Natural killer cell (primary cell): ENCODE measurements around the gene SF3B2. TPM values are rescaled to one million over a fixed set of nuclear protein-coding genes. Genes with fewer than 3 reads are reported as not detected.

Experiments
- ATAC-seq, 3 donors: fragments of 150-1000 bp in 2 of 3; fragments of 200-7000 bp in 1 of 3; cut with Tn5 transposase; 1 replicate in 1 of 3; 2 replicates in 2 of 3; pipeline ENCODE4 v1.10.0; 2021; ENCODE audit warnings: mild to moderate bottlenecking in 2 of 3, moderate library complexity in 2 of 3
- DNase-seq, 2 donors: peaks; one replicate each; pipeline versions ENCODE4 v3.0.0 to v3.0.0-alpha.2; 2013 to 2021; ENCODE audit warnings: mixed read lengths in 1 of 2
- H3K27ac ChIP-seq: one replicate; pipeline ENCODE4 v1.5.1; 2013; ENCODE audit warnings: mild to moderate bottlenecking, low read length
- H3K27me3 ChIP-seq: one replicate; pipeline ENCODE4 v1.6.1; 2013; ENCODE audit warnings: low read length; ENCODE audit not compliant: control insufficient read depth, insufficient read depth
- H3K36me3 ChIP-seq: one replicate; pipeline ENCODE4 v1.6.1; 2013; ENCODE audit warnings: low read length; ENCODE audit not compliant: control insufficient read depth, insufficient read depth
- H3K4me1 ChIP-seq: one replicate; pipeline ENCODE4 v1.6.1; 2013; ENCODE audit warnings: low read length; ENCODE audit not compliant: control insufficient read depth, insufficient read depth
- H3K4me3 ChIP-seq: one replicate; pipeline ENCODE4 v1.5.1; 2013; ENCODE audit warnings: low read length
- H3K9me3 ChIP-seq: one replicate; pipeline ENCODE4 v1.6.1; 2013; ENCODE audit warnings: low read length; ENCODE audit not compliant: control insufficient read depth, insufficient read depth
- H3K27ac Mint-ChIP-seq, 2 donors: one replicate each; pipeline ENCODE4 v1.8.0; 2022; ENCODE audit warnings: mild to moderate bottlenecking in 2 of 2, mixed read lengths in 2 of 2, moderate library complexity in 1 of 2
- H3K27me3 Mint-ChIP-seq, 2 donors: one replicate each; pipeline ENCODE4 v1.8.0; 2022; ENCODE audit warnings: low read depth in 2 of 2, mixed read lengths in 2 of 2
- H3K36me3 Mint-ChIP-seq: one replicate; pipeline ENCODE4 v1.8.0; 2022; ENCODE audit warnings: mixed read lengths
- H3K4me1 Mint-ChIP-seq, 2 donors: one replicate each; pipeline ENCODE4 v1.8.0; 2022; ENCODE audit warnings: mixed read lengths in 2 of 2
- H3K4me3 Mint-ChIP-seq: one replicate; pipeline ENCODE4 v1.8.0; 2022; ENCODE audit warnings: mild to moderate bottlenecking, moderate library complexity, mixed read lengths
- H3K9me3 Mint-ChIP-seq, 2 donors: one replicate each; pipeline ENCODE4 v1.8.0; 2022; ENCODE audit warnings: mixed read lengths in 2 of 2
- WGBS: methylation state at CpG from one replicate; pipeline ENCODE4 v1.1.7; 2013; ENCODE audit warnings: missing lambda C conversion rate; ENCODE audit not compliant: insufficient coverage; 5-methylcytosine and 5-hydroxymethylcytosine counted together
- intact Hi-C: fragments of 100-400 bp; cut with micrococcal nuclease; formaldehyde crosslinking; loops from one replicate; pipeline ENCODE4 v1.14.2; 2022
- total RNA-seq, 4 donors: library from RNA; stranded (reverse); fragments of 120-200 nt in 1 of 4; gene quantifications; one replicate each; pipeline versions ENCODE4 v1.2.3 to v1.2.4, GENCODE V29; 2013 to 2022
- TF ChIP-seq, protein P1 (sequence below): fragments of 200-600 bp; IDR thresholded peaks from one replicate; pipeline ENCODE4 v1.8.0; 2022; ENCODE audit warnings: antibody characterized with exemption

The SF3B2 gene
- total RNA-seq, 3 donors from 2014 or later (not counting 1 experiment from before 2014, with no cell fraction given): 249 to 269 (median 253) TPM

DNA sequence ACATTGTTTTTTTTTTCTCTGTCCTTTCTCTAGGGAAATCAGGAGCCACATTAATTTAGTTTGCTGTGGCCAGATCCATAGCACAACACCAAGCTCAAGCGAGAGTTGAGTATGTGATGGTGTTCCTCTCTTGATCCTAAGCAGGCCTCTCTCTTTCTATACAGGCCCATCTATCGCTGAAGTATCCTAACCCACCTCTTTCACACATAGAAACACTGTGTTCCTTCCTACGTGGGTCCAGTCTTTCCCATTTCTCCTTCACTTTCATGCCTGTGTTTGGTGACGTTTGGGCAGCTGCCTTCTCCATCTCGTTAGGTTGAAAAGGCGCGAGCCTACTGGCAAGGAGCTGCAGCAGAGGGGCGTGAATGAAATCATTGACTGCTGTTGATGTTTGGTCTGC is 20.4 kb downstream of the SF3B2 start:
- peaks cover 45 to 47% of the 10 kb centered on the region in 2 donors for H3K4me1 Mint-ChIP-seq
- no peaks in the 10 kb centered on the region for H3K27me3 Mint-ChIP-seq
- H3K4me1 ChIP-seq: peaks cover 39% of the 10 kb centered on the region
- intact Hi-C loops: no loop called here
- H3K36me3 ChIP-seq: peaks cover 33% of the 10 kb centered on the region
- WGBS: 83% methylated on average over 8 of the region's 8 CpGs
- H3K9me3 ChIP-seq: no peaks in the 10 kb centered on the region
- H3K27ac Mint-ChIP-seq: peak overlapping the region; percentile 89 to 91
- H3K4me3 ChIP-seq: no peak overlapping the region
- no peak overlapping the region for H3K27ac ChIP-seq
- peak overlapping the region; percentile 94 for H3K4me3 Mint-ChIP-seq
- ATAC-seq: no peak
- no peak for DNase-seq
- TF ChIP-seq, protein P1, sequence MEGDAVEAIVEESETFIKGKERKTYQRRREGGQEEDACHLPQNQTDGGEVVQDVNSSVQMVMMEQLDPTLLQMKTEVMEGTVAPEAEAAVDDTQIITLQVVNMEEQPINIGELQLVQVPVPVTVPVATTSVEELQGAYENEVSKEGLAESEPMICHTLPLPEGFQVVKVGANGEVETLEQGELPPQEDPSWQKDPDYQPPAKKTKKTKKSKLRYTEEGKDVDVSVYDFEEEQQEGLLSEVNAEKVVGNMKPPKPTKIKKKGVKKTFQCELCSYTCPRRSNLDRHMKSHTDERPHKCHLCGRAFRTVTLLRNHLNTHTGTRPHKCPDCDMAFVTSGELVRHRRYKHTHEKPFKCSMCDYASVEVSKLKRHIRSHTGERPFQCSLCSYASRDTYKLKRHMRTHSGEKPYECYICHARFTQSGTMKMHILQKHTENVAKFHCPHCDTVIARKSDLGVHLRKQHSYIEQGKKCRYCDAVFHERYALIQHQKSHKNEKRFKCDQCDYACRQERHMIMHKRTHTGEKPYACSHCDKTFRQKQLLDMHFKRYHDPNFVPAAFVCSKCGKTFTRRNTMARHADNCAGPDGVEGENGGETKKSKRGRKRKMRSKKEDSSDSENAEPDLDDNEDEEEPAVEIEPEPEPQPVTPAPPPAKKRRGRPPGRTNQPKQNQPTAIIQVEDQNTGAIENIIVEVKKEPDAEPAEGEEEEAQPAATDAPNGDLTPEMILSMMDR: no peak
- no peaks in the 10 kb centered on the region for H3K9me3 Mint-ChIP-seq
- peaks cover under 1% of the 10 kb centered on the region for H3K36me3 Mint-ChIP-seq
- no peaks in the 10 kb centered on the region for H3K27me3 ChIP-seq

DNA sequence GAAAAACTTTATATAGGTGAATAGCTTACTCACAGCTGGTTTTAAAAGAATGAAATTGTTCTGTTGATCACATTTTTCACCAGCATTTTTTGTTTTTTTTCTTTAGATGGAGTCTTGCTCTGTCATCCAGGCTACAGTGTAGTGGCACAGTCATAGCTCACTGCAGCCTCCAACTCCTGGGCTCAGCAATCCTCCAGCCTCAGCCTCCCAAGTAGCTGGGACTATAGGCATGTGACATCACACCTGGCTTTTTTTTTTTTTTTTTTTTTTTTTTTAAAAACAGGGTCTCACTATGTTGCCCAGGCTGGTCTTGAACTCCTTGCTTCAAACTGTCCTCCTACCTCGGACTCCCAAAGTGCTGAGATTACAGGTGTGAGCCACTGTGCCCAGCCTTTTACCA is 21.5 kb downstream of the SF3B2 start:
- TF ChIP-seq, protein P1: no peak
- Mint-ChIP-seq H3K27me3 (no peaks in the 10 kb centered on the region), H3K9me3 (no peaks in the 10 kb centered on the region), H3K27ac (peak overlapping the region; percentile 89 to 91), H3K4me1 (peaks cover 45 to 46% of the 10 kb centered on the region in 2 donors), H3K36me3 (no peaks in the 10 kb centered on the region), H3K4me3 (no peak overlapping the region)
- peaks cover 34% of the 10 kb centered on the region for H3K4me1 ChIP-seq
- H3K27ac ChIP-seq: no peak overlapping the region
- no peak for ATAC-seq
- DNase-seq: no peak
- intact Hi-C loops: no loop called here
- H3K27me3 ChIP-seq: no peaks in the 10 kb centered on the region
- no peak overlapping the region for H3K4me3 ChIP-seq
- H3K9me3 ChIP-seq: no peaks in the 10 kb centered on the region
- WGBS: no CpG with 5 or more reads among the region's 1 CpG
- H3K36me3 ChIP-seq: peaks cover 21% of the 10 kb centered on the region

DNA sequence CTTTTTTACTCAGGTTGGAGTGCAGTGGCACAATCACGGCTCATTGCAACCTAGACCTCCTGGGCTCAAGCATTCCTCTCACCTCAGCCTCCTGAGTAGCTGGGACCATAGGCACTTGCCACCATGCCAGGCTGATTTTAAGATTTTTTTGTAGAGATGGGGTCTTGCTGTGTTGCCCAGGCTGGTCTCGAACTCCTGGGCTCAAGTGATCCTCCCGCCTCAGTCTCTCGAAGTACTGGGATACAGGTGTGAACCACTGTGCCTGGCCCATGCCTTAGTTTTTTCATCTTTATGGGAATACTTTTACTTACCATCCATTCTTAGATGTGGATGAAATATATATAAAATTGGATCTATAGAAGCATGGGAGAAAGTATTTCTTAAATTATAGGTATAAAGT is 23.1 kb downstream of the SF3B2 start:
- Mint-ChIP-seq H3K27me3 (no peaks in the 10 kb centered on the region), H3K4me1 (peaks cover 49 to 51% of the 10 kb centered on the region in 2 donors), H3K4me3 (no peak overlapping the region), H3K9me3 (no peaks in the 10 kb centered on the region), H3K27ac (no peak overlapping the region), H3K36me3 (no peaks in the 10 kb centered on the region)
- no peaks in the 10 kb centered on the region for H3K9me3 ChIP-seq
- no peak overlapping the region for H3K4me3 ChIP-seq
- intact Hi-C loops: no loop called here
- H3K36me3 ChIP-seq: peaks cover 19% of the 10 kb centered on the region
- DNase-seq (no peak), ATAC-seq (no peak)
- H3K27ac ChIP-seq: no peak overlapping the region
- H3K27me3 ChIP-seq: no peaks in the 10 kb centered on the region
- 94% methylated on average over 4 of the region's 4 CpGs for WGBS
- peaks cover 35% of the 10 kb centered on the region for H3K4me1 ChIP-seq
- TF ChIP-seq, protein P1: no peak

DNA sequence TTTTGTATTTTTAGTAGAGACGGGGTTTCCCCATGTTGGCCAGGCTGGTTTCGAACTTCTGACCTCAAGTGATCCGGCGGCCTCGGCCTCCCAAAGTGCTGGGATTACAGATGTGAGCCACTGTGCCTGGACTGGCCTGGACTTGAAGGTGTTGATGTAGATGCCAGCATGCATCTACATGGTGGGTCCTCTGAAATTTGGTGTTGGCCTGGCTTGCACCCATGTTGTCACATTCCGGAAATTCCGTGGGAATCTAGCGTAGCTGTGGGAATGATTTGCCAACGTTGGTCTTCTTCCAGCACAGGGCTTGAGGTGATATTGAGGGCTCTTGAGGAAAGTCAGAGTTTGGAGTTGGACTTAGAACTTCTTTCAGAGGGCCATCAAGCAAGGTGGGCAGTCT is 24.4 kb downstream of the SF3B2 start:
- no peaks in the 10 kb centered on the region for H3K36me3 Mint-ChIP-seq
- intact Hi-C loops: no loop called here
- peaks cover 19% of the 10 kb centered on the region for H3K36me3 ChIP-seq
- no peak overlapping the region for H3K27ac Mint-ChIP-seq
- peaks cover 41% of the 10 kb centered on the region for H3K4me1 ChIP-seq
- H3K27me3 ChIP-seq: no peaks in the 10 kb centered on the region
- no peak overlapping the region for H3K4me3 ChIP-seq
- no peak overlapping the region for H3K4me3 Mint-ChIP-seq
- DNase-seq: no peak
- 94% methylated on average over 9 of the region's 9 CpGs for WGBS
- H3K4me1 Mint-ChIP-seq: peaks cover 54 to 56% of the 10 kb centered on the region in 2 donors
- no peak for ATAC-seq
- TF ChIP-seq, protein P1: no peak
- no peak overlapping the region for H3K27ac ChIP-seq
- no peaks in the 10 kb centered on the region for H3K27me3 Mint-ChIP-seq
- no peaks in the 10 kb centered on the region for H3K9me3 Mint-ChIP-seq
- H3K9me3 ChIP-seq: no peaks in the 10 kb centered on the region
